Neural cell (in vitro differentiated cells): ENCODE results near the gene LRRC46. TPM values are rescaled to one million over a fixed set of nuclear protein-coding genes. Genes with fewer than 3 reads are reported as not detected.

Source experiments
- H2AFZ ChIP-seq: fragments of 200-600, 300-800 bp; sonication (generic), shearing (Covaris generic); 2 replicates; pipeline ENCODE4 v1.6.0; 2014; ENCODE audit warnings: low read depth, mild to moderate bottlenecking, antibody characterized with exemption, low read length, moderate library complexity
- H3F3A ChIP-seq: fragments of 200-600 bp; shearing (Covaris generic); 2 replicates; pipeline ENCODE4 v1.6.1; 2016; ENCODE audit warnings: mild to moderate bottlenecking, moderate library complexity, mixed read lengths, antibody characterized with exemption, low read length; ENCODE audit not compliant: insufficient read depth, poor library complexity, severe bottlenecking
- H3K27ac ChIP-seq: fragments of 200-600, 300-800 bp; sonication (generic), shearing (Covaris generic); 2 replicates; pipeline ENCODE4 v1.5.1; 2014; ENCODE audit warnings: mild to moderate bottlenecking, low read length, moderate library complexity
- H3K27me3 ChIP-seq: fragments of 300-800, 200-600 bp; sonication (generic), shearing (Covaris generic); 2 replicates; pipeline ENCODE4 v1.6.0; 2014; ENCODE audit warnings: mild to moderate bottlenecking, low read depth, low read length, moderate library complexity; ENCODE audit not compliant: insufficient read depth
- H3K36me3 ChIP-seq: fragments of 300-800, 200-600 bp; sonication (generic), shearing (Covaris generic); 2 replicates; pipeline ENCODE4 v1.5.1; 2014; ENCODE audit warnings: mild to moderate bottlenecking, antibody characterized with exemption, low read length, moderate library complexity; ENCODE audit not compliant: insufficient read depth
- H3K4me2 ChIP-seq: fragments of 300-800, 200-600 bp; sonication (generic), shearing (Covaris generic); 2 replicates; pipeline ENCODE4 v1.6.0; 2014; ENCODE audit warnings: mild to moderate bottlenecking, low read length
- H3K4me3 ChIP-seq: fragments of 300-800, 200-600 bp; sonication (generic), shearing (Covaris generic); 2 replicates; pipeline ENCODE4 v1.5.1; 2014; ENCODE audit warnings: mild to moderate bottlenecking, low read length, moderate library complexity
- H3K79me2 ChIP-seq: fragments of 200-600 bp; shearing (Covaris generic); replicated peaks from 2 replicates; pipeline ENCODE4 v1.6.0; 2014; ENCODE audit warnings: mild to moderate bottlenecking, low read length, moderate library complexity; ENCODE audit not compliant: insufficient read depth
- H3K9ac ChIP-seq: fragments of 300-800, 200-600 bp; sonication (generic), shearing (Covaris generic); 2 replicates; pipeline ENCODE4 v1.6.1; 2016; ENCODE audit warnings: mild to moderate bottlenecking, low read length, mixed read lengths
- H3K9me2 ChIP-seq: fragments of 200-600 bp; shearing (Covaris generic); 2 replicates; pipeline ENCODE4 v1.6.1; 2016; ENCODE audit warnings: mild to moderate bottlenecking, low read length, mixed read lengths; ENCODE audit not compliant: insufficient read depth
- H3K9me3 ChIP-seq: fragments of 200-600, 300-800 bp; sonication (generic), shearing (Covaris generic); 2 replicates; pipeline ENCODE4 v1.6.1; 2016; ENCODE audit warnings: mild to moderate bottlenecking, mixed run types, low read length, moderate library complexity, mixed read lengths
- H4K20me1 ChIP-seq: fragments of 200-600 bp; shearing (Covaris generic); 2 replicates; pipeline ENCODE4 v1.6.1; 2016; ENCODE audit warnings: mild to moderate bottlenecking, mixed run types; ENCODE audit not compliant: insufficient read depth
- EP300 ChIP-seq: fragments of 450-650 bp; conservative IDR thresholded peaks from 2 replicates; pipeline ENCODE4 v1.6.1; 2014; ENCODE audit warnings: antibody characterized with exemption, mild to moderate bottlenecking, moderate library complexity; ENCODE audit not compliant: poor library complexity, severe bottlenecking
- EZH2 ChIP-seq: fragments of 200-600, 300-800 bp; shearing (Covaris generic), sonication (generic); IDR thresholded peaks from 2 replicates; pipeline ENCODE4 v1.6.1; 2014; ENCODE audit warnings: antibody characterized with exemption, low read length, borderline replicate concordance, mild to moderate bottlenecking; ENCODE audit not compliant: insufficient read depth, poor library complexity, severe bottlenecking
- MXI1 ChIP-seq: fragments of 450-650 bp; conservative IDR thresholded peaks from 2 replicates; pipeline ENCODE4 v1.6.1; 2014; ENCODE audit warnings: antibody characterized with exemption, mild to moderate bottlenecking; ENCODE audit not compliant: poor library complexity, severe bottlenecking
- POLR2AphosphoS5 ChIP-seq: IDR thresholded peaks from 2 replicates; pipeline ENCODE4 v1.6.1; 2012
- RAD21 ChIP-seq: fragments of 450-650 bp; conservative IDR thresholded peaks from 2 replicates; pipeline ENCODE4 v1.6.1; 2014; ENCODE audit warnings: antibody characterized with exemption, mild to moderate bottlenecking, moderate library complexity
- SMC3 ChIP-seq: fragments of 450-650 bp; conservative IDR thresholded peaks from 2 replicates; pipeline ENCODE4 v1.6.1; 2014; ENCODE audit warnings: antibody characterized with exemption, mild to moderate bottlenecking, moderate library complexity; ENCODE audit not compliant: poor library complexity
- TAF1 ChIP-seq: IDR thresholded peaks from 2 replicates; pipeline ENCODE4 v1.6.1; 2012; ENCODE audit warnings: low read depth
- polyA plus RNA-seq: library from polyadenylated mRNA; depleted of rRNA; stranded (reverse); fragments of >200 nt; gene quantifications from 2 replicates; pipeline ENCODE4 v1.2.3, GENCODE V29; 2014
- TF ChIP-seq, protein P1 (sequence below): fragments of 450-650 bp; IDR thresholded peaks from 2 replicates; pipeline ENCODE4 v1.5.1; 2014; ENCODE audit warnings: antibody characterized with exemption, mild to moderate bottlenecking, moderate library complexity; ENCODE audit not compliant: poor library complexity, severe bottlenecking
- TF ChIP-seq, protein P2 (sequence below): IDR thresholded peaks from 2 replicates; pipeline ENCODE4 v1.6.1; 2012; ENCODE audit warnings: borderline replicate concordance

The LRRC46 gene
- polyA plus RNA-seq, 1 donor from 2014 or later = 0.12 TPM

DNA sequence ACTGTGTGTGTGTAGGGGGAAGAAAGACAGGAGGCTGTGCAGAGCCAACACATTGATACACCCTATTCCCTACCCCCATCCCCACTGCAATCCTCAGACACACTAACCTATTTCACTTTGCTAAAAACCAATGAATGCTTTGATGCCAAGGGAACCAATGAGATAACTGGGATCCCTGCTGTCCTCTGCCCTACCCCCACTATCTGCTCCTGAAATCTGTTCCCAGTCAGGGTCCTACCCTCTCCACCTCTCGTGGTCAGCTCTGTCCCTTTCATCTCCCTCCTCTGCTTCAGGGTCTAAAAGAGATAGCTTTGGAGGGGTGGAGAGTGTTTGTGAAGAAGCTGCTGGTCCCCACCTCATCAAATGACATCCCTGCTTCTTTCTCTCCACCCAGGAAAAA is 38.6 kb downstream of the LRRC46 start:
- no peak overlapping the region for H3K27ac ChIP-seq
- H3K4me3 ChIP-seq = no peak overlapping the region
- H4K20me1 ChIP-seq = no peaks in the 10 kb centered on the region
- no peaks in the 10 kb centered on the region for H3K9me3 ChIP-seq
- TF ChIP-seq EP300 (no peak), MXI1 (no peak), TAF1 (no peak), EZH2 (no peak), POLR2AphosphoS5 (no peak), RAD21 (no peak), SMC3 (no peak)
- TF ChIP-seq, protein P1, sequence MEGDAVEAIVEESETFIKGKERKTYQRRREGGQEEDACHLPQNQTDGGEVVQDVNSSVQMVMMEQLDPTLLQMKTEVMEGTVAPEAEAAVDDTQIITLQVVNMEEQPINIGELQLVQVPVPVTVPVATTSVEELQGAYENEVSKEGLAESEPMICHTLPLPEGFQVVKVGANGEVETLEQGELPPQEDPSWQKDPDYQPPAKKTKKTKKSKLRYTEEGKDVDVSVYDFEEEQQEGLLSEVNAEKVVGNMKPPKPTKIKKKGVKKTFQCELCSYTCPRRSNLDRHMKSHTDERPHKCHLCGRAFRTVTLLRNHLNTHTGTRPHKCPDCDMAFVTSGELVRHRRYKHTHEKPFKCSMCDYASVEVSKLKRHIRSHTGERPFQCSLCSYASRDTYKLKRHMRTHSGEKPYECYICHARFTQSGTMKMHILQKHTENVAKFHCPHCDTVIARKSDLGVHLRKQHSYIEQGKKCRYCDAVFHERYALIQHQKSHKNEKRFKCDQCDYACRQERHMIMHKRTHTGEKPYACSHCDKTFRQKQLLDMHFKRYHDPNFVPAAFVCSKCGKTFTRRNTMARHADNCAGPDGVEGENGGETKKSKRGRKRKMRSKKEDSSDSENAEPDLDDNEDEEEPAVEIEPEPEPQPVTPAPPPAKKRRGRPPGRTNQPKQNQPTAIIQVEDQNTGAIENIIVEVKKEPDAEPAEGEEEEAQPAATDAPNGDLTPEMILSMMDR = no peak
- TF ChIP-seq, protein P2, sequence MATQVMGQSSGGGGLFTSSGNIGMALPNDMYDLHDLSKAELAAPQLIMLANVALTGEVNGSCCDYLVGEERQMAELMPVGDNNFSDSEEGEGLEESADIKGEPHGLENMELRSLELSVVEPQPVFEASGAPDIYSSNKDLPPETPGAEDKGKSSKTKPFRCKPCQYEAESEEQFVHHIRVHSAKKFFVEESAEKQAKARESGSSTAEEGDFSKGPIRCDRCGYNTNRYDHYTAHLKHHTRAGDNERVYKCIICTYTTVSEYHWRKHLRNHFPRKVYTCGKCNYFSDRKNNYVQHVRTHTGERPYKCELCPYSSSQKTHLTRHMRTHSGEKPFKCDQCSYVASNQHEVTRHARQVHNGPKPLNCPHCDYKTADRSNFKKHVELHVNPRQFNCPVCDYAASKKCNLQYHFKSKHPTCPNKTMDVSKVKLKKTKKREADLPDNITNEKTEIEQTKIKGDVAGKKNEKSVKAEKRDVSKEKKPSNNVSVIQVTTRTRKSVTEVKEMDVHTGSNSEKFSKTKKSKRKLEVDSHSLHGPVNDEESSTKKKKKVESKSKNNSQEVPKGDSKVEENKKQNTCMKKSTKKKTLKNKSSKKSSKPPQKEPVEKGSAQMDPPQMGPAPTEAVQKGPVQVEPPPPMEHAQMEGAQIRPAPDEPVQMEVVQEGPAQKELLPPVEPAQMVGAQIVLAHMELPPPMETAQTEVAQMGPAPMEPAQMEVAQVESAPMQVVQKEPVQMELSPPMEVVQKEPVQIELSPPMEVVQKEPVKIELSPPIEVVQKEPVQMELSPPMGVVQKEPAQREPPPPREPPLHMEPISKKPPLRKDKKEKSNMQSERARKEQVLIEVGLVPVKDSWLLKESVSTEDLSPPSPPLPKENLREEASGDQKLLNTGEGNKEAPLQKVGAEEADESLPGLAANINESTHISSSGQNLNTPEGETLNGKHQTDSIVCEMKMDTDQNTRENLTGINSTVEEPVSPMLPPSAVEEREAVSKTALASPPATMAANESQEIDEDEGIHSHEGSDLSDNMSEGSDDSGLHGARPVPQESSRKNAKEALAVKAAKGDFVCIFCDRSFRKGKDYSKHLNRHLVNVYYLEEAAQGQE = no peak
- no peaks in the 10 kb centered on the region for H3K9me2 ChIP-seq
- H3F3A ChIP-seq = no peaks in the 10 kb centered on the region
- no peaks in the 10 kb centered on the region for H3K79me2 ChIP-seq
- H3K36me3 ChIP-seq = no peaks in the 10 kb centered on the region
- no peak overlapping the region for H3K9ac ChIP-seq
- no peak overlapping the region for H3K4me2 ChIP-seq
- peaks cover 52% of the 10 kb centered on the region for H3K27me3 ChIP-seq
- H2AFZ ChIP-seq = no peak overlapping the region

DNA sequence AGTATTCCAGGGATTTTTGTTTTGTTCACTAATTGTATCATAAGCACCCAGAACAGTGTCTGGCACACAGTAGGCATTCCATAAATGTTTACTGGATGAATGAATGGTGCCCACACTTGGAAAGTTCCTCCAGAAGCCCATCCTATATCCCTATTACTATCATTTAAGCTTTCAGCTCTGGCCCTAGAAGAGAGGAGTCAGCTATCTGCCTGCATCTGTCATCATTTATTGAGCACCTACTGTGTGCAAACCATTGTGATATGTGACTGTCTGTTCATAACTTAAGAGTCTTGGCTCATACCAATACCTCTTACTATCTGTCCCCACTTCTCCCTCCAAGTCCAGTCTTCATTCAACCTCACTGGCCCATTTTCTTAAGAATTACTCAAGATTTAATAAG is 39.6 kb downstream of the LRRC46 start:
- Histone ChIP-seq H3F3A (no peaks in the 10 kb centered on the region), H3K9ac (no peak overlapping the region), H3K9me2 (no peaks in the 10 kb centered on the region), H2AFZ (no peak overlapping the region), H3K4me2 (no peak overlapping the region), H3K27ac (no peak overlapping the region), H4K20me1 (no peaks in the 10 kb centered on the region), H3K27me3 (peaks cover 48% of the 10 kb centered on the region), H3K36me3 (no peaks in the 10 kb centered on the region), H3K9me3 (no peaks in the 10 kb centered on the region), H3K4me3 (no peak overlapping the region), H3K79me2 (no peaks in the 10 kb centered on the region)
- TF ChIP-seq TAF1 (no peak), EP300 (no peak), EZH2 (no peak), RAD21 (no peak), POLR2AphosphoS5 (no peak), MXI1 (no peak), SMC3 (no peak)
- TF ChIP-seq, protein P2 = no peak
- TF ChIP-seq, protein P1 = no peak
